SK-N-MC (cell line): Measurements from ENCODE around the gene CYP4F22.

Experiments used
- EZH2 ChIP-seq: fragments of 200-600 bp; sonication (generic); IDR thresholded peaks from one replicate; pipeline ENCODE4 v1.6.1; 2017; ENCODE audit warnings: antibody characterized with exemption
- POLR2AphosphoS5 ChIP-seq: IDR thresholded peaks from 2 replicates; pipeline ENCODE4 v1.6.1; 2012; ENCODE audit warnings: mild to moderate bottlenecking, low read depth, low read length, borderline replicate concordance

- TF ChIP-seq POLR2AphosphoS5 (peak; percentile 52; the same call in 1 of the 2 replicates), EZH2 (no peak)
Observed at GRCh38 chr19:15469513-15470297, 38.6 kb upstream of the CYP4F22 start.
